ENCODE measurements around the gene DMRTB1.

DNA sequence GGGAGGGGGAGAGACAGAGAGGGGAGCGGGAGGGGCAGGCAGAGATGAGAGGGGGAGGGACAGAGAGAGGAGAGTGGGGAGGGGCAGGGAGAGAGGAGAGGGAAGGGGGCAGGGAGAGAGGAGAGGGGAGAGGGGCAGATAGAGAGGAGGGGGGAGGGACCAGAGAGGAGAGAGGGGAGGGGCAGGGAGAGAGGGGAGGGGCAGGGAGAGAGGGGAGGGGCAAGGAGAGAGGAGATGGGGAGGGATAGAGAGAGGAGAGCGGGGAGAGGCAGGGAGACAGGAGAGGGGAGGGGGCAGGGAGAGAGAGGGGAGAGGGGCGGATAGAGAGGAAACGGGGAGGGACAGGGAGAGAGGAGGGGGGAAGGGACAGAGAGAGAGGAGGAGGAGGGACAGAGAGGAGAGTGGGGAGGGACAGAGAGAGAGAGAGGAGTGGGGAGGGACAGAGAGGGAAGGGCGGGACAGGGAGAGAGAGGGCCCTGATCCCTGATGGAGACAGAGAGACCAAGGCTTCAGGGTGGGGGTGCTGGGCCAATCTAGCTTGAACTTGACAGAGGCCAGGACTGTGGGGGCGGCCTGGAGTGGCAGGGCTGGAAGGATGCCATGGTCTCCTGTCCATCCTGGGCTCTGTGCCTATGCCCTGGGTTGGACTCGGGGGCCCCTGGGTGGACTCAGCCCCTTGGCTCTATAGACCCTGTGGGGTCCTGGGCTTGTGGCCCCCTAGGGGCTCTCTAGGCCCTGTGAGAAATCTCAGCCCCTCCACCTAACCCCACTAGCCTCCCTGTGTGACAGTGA, 43.6 kb downstream of the DMRTB1 start:
- TF ChIP-seq, protein P1, sequence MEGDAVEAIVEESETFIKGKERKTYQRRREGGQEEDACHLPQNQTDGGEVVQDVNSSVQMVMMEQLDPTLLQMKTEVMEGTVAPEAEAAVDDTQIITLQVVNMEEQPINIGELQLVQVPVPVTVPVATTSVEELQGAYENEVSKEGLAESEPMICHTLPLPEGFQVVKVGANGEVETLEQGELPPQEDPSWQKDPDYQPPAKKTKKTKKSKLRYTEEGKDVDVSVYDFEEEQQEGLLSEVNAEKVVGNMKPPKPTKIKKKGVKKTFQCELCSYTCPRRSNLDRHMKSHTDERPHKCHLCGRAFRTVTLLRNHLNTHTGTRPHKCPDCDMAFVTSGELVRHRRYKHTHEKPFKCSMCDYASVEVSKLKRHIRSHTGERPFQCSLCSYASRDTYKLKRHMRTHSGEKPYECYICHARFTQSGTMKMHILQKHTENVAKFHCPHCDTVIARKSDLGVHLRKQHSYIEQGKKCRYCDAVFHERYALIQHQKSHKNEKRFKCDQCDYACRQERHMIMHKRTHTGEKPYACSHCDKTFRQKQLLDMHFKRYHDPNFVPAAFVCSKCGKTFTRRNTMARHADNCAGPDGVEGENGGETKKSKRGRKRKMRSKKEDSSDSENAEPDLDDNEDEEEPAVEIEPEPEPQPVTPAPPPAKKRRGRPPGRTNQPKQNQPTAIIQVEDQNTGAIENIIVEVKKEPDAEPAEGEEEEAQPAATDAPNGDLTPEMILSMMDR (IDR thresholded peaks at IDR 0.05; ENCODE audit: poor library complexity, severe bottlenecking) = no peak
- TF ChIP-seq POLR2AphosphoS5 (IDR thresholded peaks at IDR 0.05) (no peak), EZH2 (IDR thresholded peaks at IDR 0.05; ENCODE audit: borderline replicate concordance, insufficient read depth, low read length, poor library complexity, severe bottlenecking) (no peak)
- TF ChIP-seq, protein P2, sequence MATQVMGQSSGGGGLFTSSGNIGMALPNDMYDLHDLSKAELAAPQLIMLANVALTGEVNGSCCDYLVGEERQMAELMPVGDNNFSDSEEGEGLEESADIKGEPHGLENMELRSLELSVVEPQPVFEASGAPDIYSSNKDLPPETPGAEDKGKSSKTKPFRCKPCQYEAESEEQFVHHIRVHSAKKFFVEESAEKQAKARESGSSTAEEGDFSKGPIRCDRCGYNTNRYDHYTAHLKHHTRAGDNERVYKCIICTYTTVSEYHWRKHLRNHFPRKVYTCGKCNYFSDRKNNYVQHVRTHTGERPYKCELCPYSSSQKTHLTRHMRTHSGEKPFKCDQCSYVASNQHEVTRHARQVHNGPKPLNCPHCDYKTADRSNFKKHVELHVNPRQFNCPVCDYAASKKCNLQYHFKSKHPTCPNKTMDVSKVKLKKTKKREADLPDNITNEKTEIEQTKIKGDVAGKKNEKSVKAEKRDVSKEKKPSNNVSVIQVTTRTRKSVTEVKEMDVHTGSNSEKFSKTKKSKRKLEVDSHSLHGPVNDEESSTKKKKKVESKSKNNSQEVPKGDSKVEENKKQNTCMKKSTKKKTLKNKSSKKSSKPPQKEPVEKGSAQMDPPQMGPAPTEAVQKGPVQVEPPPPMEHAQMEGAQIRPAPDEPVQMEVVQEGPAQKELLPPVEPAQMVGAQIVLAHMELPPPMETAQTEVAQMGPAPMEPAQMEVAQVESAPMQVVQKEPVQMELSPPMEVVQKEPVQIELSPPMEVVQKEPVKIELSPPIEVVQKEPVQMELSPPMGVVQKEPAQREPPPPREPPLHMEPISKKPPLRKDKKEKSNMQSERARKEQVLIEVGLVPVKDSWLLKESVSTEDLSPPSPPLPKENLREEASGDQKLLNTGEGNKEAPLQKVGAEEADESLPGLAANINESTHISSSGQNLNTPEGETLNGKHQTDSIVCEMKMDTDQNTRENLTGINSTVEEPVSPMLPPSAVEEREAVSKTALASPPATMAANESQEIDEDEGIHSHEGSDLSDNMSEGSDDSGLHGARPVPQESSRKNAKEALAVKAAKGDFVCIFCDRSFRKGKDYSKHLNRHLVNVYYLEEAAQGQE (IDR thresholded peaks at IDR 0.05; ENCODE audit: borderline replicate concordance) = no peak
